NCI-H446 treated with DMSO at 0.1 percent for 48 hours (cell line): ENCODE measurements around the gene CA4.

Experiments used
- DNase-seq: peaks from one replicate; lab custom pipeline; 2025; lab: John Stamatoyannopoulos, UW

Gene CA4

GRCh38 chr17:60130466-60130865 lies 19.3 kb upstream of the CA4 start:
- DNase-seq: no peak

GRCh38 chr17:60134396-60135150 lies 15.2 kb upstream of the CA4 start:
- no peak for DNase-seq

GRCh38 chr17:60135151-60135950 lies 14.4 kb upstream of the CA4 start:
- peak; percentile 81 for DNase-seq

GRCh38 chr17:60135951-60136666 lies 13.7 kb upstream of the CA4 start:
- DNase-seq: no peak

GRCh38 chr17:60137731-60138130 lies 12.0 kb upstream of the CA4 start:
- DNase-seq: no peak

GRCh38 chr17:60138769-60139437 lies 10.9 kb upstream of the CA4 start:
- DNase-seq: no peak

- no peak for DNase-seq
Observed at GRCh38 chr17:60139438-60140285, 10.1 kb upstream of the CA4 start.

- no peak for DNase-seq
Observed at GRCh38 chr17:60141111-60142018, 8.4 kb upstream of the CA4 start.

- peak; percentile 79 for DNase-seq
Observed at GRCh38 chr17:60142872-60143499, 6.8 kb upstream of the CA4 start.

GRCh38 chr17:60145006-60145935 lies 4.5 kb upstream of the CA4 start:
- DNase-seq: no peak

- no peak for DNase-seq
Observed at GRCh38 chr17:60146206-60146605, 3.6 kb upstream of the CA4 start.

- no peak for DNase-seq
Observed at GRCh38 chr17:60147553-60148223, 2.1 kb upstream of the CA4 start.

- no peak for DNase-seq
Observed at GRCh38 chr17:60148373-60148772, 1.4 kb upstream of the CA4 start.

GRCh38 chr17:60151355-60151754 lies 1.6 kb downstream of the CA4 start:
- DNase-seq: no peak

- peak; percentile 39 for DNase-seq
Observed at GRCh38 chr17:60153606-60154390, 4.0 kb downstream of the CA4 start.

GRCh38 chr17:60154616-60155426 lies 5.0 kb downstream of the CA4 start:
- peak; percentile 73 for DNase-seq
